ENCODE measurements around the gene RNF212. TPM values are rescaled to one million over a fixed set of nuclear protein-coding genes. Genes with fewer than 3 reads are reported as not detected.

The RNF212 gene
- total and polyA plus RNA-seq, 4 donors, result 3.5 to 8.8 (median 5.3) TPM

GRCh38 chr4:1093391-1094335 is 19.7 kb downstream of the RNF212 start:
- H3K4me1 ChIP-seq (ENCODE audit: control insufficient read depth in 5 of 5, insufficient read depth in 5 of 5, low read length in 5 of 5), result peaks cover 0 to 3% (median 0%) of the 10 kb centered on the region in 5 donors
- ATAC-seq (ENCODE audit: insufficient read depth, low FRiP score) (no peak), DNase-seq (no peak)
- H3K9ac ChIP-seq (ENCODE audit: insufficient read depth in 1 of 2, low read length in 2 of 2), result no peak overlapping the region
- peaks cover 0 to 2% (median 0%) of the 10 kb centered on the region in 4 donors for H3K9me3 ChIP-seq (ENCODE audit: control insufficient read depth in 4 of 4, insufficient read depth in 3 of 4, low read length in 3 of 4)
- WGBS, 2 donors, result 74 to 79% methylated on average over 22 of the region's 22 CpGs
- no peak overlapping the region for H3K27ac ChIP-seq (ENCODE audit: low read depth in 1 of 2, low read length in 1 of 2)
- H3K4me3 ChIP-seq, result no peak overlapping the region
- no peak for TF ChIP-seq CTCF (IDR thresholded peaks at IDR 0.05; ENCODE audit: control extremely low read depth, extremely low read depth)
- H3K36me3 ChIP-seq (ENCODE audit: control insufficient read depth in 4 of 4, insufficient read depth in 4 of 4, low read length in 4 of 4), result no peaks in the 10 kb centered on the region
- no peaks in the 10 kb centered on the region for H3K27me3 ChIP-seq (ENCODE audit: control insufficient read depth in 3 of 3, insufficient read depth in 3 of 3, low read length in 2 of 3)

GRCh38 chr4:1092983-1093361 is 20.4 kb downstream of the RNF212 start:
- Histone ChIP-seq H3K27me3 (ENCODE audit: control insufficient read depth in 3 of 3, insufficient read depth in 3 of 3, low read length in 2 of 3) (no peaks in the 10 kb centered on the region), H3K9me3 (ENCODE audit: control insufficient read depth in 4 of 4, insufficient read depth in 3 of 4, low read length in 3 of 4) (peaks cover 0 to 5% (median 0%) of the 10 kb centered on the region in 4 donors), H3K9ac (ENCODE audit: insufficient read depth in 1 of 2, low read length in 2 of 2) (no peak overlapping the region), H3K4me1 (ENCODE audit: control insufficient read depth in 5 of 5, insufficient read depth in 5 of 5, low read length in 5 of 5) (peaks cover 0 to 3% (median 0%) of the 10 kb centered on the region in 5 donors), H3K27ac (ENCODE audit: low read depth in 1 of 2, low read length in 1 of 2) (no peak overlapping the region), H3K4me3 (no peak overlapping the region), H3K36me3 (ENCODE audit: control insufficient read depth in 4 of 4, insufficient read depth in 4 of 4, low read length in 4 of 4) (no peaks in the 10 kb centered on the region)
- 75 to 91% methylated on average over 4 of the region's 4 CpGs for WGBS, 2 donors
- ATAC-seq (ENCODE audit: insufficient read depth, low FRiP score) (no peak), DNase-seq (no peak)
- TF ChIP-seq CTCF (IDR thresholded peaks at IDR 0.05; ENCODE audit: control extremely low read depth, extremely low read depth), result no peak

- H3K4me1 ChIP-seq (ENCODE audit: control insufficient read depth in 5 of 5, insufficient read depth in 5 of 5, low read length in 5 of 5), result peaks cover 0 to 3% (median 0%) of the 10 kb centered on the region in 5 donors
- no peaks in the 10 kb centered on the region for H3K27me3 ChIP-seq (ENCODE audit: control insufficient read depth in 3 of 3, insufficient read depth in 3 of 3, low read length in 2 of 3)
- no peak overlapping the region for H3K4me3 ChIP-seq
- DNase-seq (no peak), ATAC-seq (ENCODE audit: insufficient read depth, low FRiP score) (peak; percentile 27)
- H3K27ac ChIP-seq (ENCODE audit: low read depth in 1 of 2, low read length in 1 of 2), result no peak overlapping the region
- no peaks in the 10 kb centered on the region for H3K36me3 ChIP-seq (ENCODE audit: control insufficient read depth in 4 of 4, insufficient read depth in 4 of 4, low read length in 4 of 4)
- TF ChIP-seq CTCF (IDR thresholded peaks at IDR 0.05; ENCODE audit: control extremely low read depth, extremely low read depth), result no peak
- peaks cover 0 to 5% (median 0%) of the 10 kb centered on the region in 4 donors for H3K9me3 ChIP-seq (ENCODE audit: control insufficient read depth in 4 of 4, insufficient read depth in 3 of 4, low read length in 3 of 4)
- no peak overlapping the region for H3K9ac ChIP-seq (ENCODE audit: insufficient read depth in 1 of 2, low read length in 2 of 2)
- WGBS, 2 donors, result 71 to 85% methylated on average over 28 of the region's 28 CpGs
Observed at GRCh38 chr4:1092026-1092982, 21.1 kb downstream of the RNF212 start.

Measured in lung (tissue), 12 donors.